ENCODE results near the gene OSTM1. TPM values are rescaled to one million over a fixed set of nuclear protein-coding genes. Genes with fewer than 3 reads are reported as not detected.

The OSTM1 gene
- polyA plus RNA-seq, 1 donor from 2014 or later: 54.7 TPM

DNA sequence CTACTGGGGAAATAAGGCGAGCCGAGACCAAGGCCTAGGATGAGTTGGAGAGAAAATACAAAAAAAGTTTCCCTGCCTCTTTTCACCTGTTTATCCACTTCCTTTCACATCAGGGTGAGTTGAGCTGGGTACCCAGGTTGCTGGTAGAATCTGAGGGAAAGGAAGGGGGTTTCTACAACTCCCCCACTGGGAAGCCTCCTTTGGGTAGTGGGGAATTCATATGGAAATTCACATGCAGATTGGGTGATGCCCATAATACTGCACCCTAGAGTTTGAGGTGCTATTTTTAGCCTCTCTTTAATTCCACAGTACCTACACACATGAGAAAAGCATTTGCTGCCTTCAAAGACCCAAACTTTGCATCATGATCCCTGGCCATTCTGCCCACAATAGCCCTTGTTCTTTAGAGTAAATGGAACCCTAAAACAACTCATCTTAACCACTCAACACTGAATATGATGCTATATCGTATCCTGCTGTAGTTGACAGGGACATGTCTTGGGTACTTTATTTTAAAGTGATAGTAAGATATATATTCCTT lies 2.7 kb downstream of the OSTM1 start:
- no peak for TF ChIP-seq SMC3 (conservative IDR thresholded peaks at IDR 0.05; ENCODE audit: poor library complexity)
- no peak for TF ChIP-seq RAD21 (conservative IDR thresholded peaks at IDR 0.05)
- TF ChIP-seq, protein P1, sequence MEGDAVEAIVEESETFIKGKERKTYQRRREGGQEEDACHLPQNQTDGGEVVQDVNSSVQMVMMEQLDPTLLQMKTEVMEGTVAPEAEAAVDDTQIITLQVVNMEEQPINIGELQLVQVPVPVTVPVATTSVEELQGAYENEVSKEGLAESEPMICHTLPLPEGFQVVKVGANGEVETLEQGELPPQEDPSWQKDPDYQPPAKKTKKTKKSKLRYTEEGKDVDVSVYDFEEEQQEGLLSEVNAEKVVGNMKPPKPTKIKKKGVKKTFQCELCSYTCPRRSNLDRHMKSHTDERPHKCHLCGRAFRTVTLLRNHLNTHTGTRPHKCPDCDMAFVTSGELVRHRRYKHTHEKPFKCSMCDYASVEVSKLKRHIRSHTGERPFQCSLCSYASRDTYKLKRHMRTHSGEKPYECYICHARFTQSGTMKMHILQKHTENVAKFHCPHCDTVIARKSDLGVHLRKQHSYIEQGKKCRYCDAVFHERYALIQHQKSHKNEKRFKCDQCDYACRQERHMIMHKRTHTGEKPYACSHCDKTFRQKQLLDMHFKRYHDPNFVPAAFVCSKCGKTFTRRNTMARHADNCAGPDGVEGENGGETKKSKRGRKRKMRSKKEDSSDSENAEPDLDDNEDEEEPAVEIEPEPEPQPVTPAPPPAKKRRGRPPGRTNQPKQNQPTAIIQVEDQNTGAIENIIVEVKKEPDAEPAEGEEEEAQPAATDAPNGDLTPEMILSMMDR (IDR thresholded peaks at IDR 0.05; ENCODE audit: poor library complexity, severe bottlenecking): no peak
- TF ChIP-seq TAF1 (IDR thresholded peaks at IDR 0.05; ENCODE audit: low read depth): no peak
- TF ChIP-seq EZH2 (IDR thresholded peaks at IDR 0.05; ENCODE audit: borderline replicate concordance, insufficient read depth, low read length, poor library complexity, severe bottlenecking): no peak
- TF ChIP-seq, protein P2, sequence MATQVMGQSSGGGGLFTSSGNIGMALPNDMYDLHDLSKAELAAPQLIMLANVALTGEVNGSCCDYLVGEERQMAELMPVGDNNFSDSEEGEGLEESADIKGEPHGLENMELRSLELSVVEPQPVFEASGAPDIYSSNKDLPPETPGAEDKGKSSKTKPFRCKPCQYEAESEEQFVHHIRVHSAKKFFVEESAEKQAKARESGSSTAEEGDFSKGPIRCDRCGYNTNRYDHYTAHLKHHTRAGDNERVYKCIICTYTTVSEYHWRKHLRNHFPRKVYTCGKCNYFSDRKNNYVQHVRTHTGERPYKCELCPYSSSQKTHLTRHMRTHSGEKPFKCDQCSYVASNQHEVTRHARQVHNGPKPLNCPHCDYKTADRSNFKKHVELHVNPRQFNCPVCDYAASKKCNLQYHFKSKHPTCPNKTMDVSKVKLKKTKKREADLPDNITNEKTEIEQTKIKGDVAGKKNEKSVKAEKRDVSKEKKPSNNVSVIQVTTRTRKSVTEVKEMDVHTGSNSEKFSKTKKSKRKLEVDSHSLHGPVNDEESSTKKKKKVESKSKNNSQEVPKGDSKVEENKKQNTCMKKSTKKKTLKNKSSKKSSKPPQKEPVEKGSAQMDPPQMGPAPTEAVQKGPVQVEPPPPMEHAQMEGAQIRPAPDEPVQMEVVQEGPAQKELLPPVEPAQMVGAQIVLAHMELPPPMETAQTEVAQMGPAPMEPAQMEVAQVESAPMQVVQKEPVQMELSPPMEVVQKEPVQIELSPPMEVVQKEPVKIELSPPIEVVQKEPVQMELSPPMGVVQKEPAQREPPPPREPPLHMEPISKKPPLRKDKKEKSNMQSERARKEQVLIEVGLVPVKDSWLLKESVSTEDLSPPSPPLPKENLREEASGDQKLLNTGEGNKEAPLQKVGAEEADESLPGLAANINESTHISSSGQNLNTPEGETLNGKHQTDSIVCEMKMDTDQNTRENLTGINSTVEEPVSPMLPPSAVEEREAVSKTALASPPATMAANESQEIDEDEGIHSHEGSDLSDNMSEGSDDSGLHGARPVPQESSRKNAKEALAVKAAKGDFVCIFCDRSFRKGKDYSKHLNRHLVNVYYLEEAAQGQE (IDR thresholded peaks at IDR 0.05; ENCODE audit: borderline replicate concordance): no peak
- TF ChIP-seq POLR2AphosphoS5 (IDR thresholded peaks at IDR 0.05): no peak
- no peak for TF ChIP-seq EP300 (conservative IDR thresholded peaks at IDR 0.05; ENCODE audit: poor library complexity, severe bottlenecking)
- TF ChIP-seq MXI1 (conservative IDR thresholded peaks at IDR 0.05; ENCODE audit: poor library complexity, severe bottlenecking): no peak
- Histone ChIP-seq H3K27ac (ENCODE audit: low read length) (no peak overlapping the region), H4K20me1 (ENCODE audit: insufficient read depth) (no peaks in the 10 kb centered on the region), H3K9me3 (ENCODE audit: low read length) (no peaks in the 10 kb centered on the region), H3K4me3 (ENCODE audit: low read length) (no peak overlapping the region), H3K4me2 (ENCODE audit: low read length) (no peak overlapping the region), H3K27me3 (ENCODE audit: insufficient read depth, low read depth, low read length) (no peaks in the 10 kb centered on the region), H3K36me3 (ENCODE audit: insufficient read depth, low read length) (no peaks in the 10 kb centered on the region), H3K9me2 (ENCODE audit: insufficient read depth, low read length) (no peaks in the 10 kb centered on the region), H2AFZ (ENCODE audit: low read depth, low read length) (no peak overlapping the region), H3K79me2 (replicated peaks; ENCODE audit: insufficient read depth, low read length) (peaks cover 12% of the 10 kb centered on the region), H3F3A (ENCODE audit: insufficient read depth, low read length, poor library complexity, severe bottlenecking) (no peaks in the 10 kb centered on the region), H3K9ac (ENCODE audit: low read length) (no peak overlapping the region)

DNA sequence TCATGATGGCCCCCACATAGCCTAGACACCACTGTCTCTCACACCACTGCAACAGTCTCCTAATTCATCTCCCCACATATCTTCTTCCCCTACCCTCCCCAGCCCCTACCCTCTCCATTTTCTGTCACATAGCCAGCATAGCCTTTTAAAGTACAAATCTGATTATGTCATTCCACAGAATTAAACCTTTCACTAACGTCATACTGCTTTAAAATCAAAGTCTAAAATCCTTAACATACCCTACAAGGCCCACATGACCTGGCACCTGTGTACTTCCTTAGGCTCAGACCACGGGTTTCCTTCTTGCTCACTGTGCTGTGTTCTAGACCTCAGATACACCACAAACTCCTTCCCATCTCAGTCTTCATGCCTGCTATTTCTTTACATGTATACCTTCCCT lies 5.9 kb downstream of the OSTM1 start:
- peaks cover 5% of the 10 kb centered on the region for H3K79me2 ChIP-seq (replicated peaks; ENCODE audit: insufficient read depth, low read length)
- H2AFZ ChIP-seq (ENCODE audit: low read depth, low read length): no peak overlapping the region
- H3K9me2 ChIP-seq (ENCODE audit: insufficient read depth, low read length): no peaks in the 10 kb centered on the region
- no peaks in the 10 kb centered on the region for H4K20me1 ChIP-seq (ENCODE audit: insufficient read depth)
- no peaks in the 10 kb centered on the region for H3K27me3 ChIP-seq (ENCODE audit: insufficient read depth, low read depth, low read length)
- no peaks in the 10 kb centered on the region for H3F3A ChIP-seq (ENCODE audit: insufficient read depth, low read length, poor library complexity, severe bottlenecking)
- H3K27ac ChIP-seq (ENCODE audit: low read length): no peak overlapping the region
- H3K9me3 ChIP-seq (ENCODE audit: low read length): no peaks in the 10 kb centered on the region
- no peak overlapping the region for H3K4me3 ChIP-seq (ENCODE audit: low read length)
- H3K4me2 ChIP-seq (ENCODE audit: low read length): no peak overlapping the region
- no peak overlapping the region for H3K9ac ChIP-seq (ENCODE audit: low read length)
- TF ChIP-seq TAF1 (IDR thresholded peaks at IDR 0.05; ENCODE audit: low read depth): no peak
- TF ChIP-seq RAD21 (conservative IDR thresholded peaks at IDR 0.05): no peak
- TF ChIP-seq, protein P1 (IDR thresholded peaks at IDR 0.05; ENCODE audit: poor library complexity, severe bottlenecking): no peak
- TF ChIP-seq EZH2 (IDR thresholded peaks at IDR 0.05; ENCODE audit: borderline replicate concordance, insufficient read depth, low read length, poor library complexity, severe bottlenecking): no peak
- TF ChIP-seq, protein P2 (IDR thresholded peaks at IDR 0.05; ENCODE audit: borderline replicate concordance): no peak
- no peak for TF ChIP-seq POLR2AphosphoS5 (IDR thresholded peaks at IDR 0.05)
- peaks cover 9% of the 10 kb centered on the region for H3K36me3 ChIP-seq (ENCODE audit: insufficient read depth, low read length)

All from neural cell (in vitro differentiated cells).